C4-2B (cell line): Measurements from ENCODE around the gene ZCRB1.
"Not testable (repeated sequence)": the region's sequence is repeated elsewhere in the genome, so short reads cannot be mapped to it uniquely, and the experiment has no call there.

ENCODE experiments used
- H3K27ac ChIP-seq: fragments of 450-650 bp; 2 replicates; pipeline ENCODE4 v1.5.1; 2017
- ZFX ChIP-seq: fragments of 450-650 bp; IDR thresholded peaks from 2 replicates; pipeline ENCODE4 v1.6.1; 2017
- TF ChIP-seq, protein P1 (sequence below): fragments of 450-650 bp; conservative IDR thresholded peaks from 2 replicates; pipeline ENCODE4 v1.5.1; 2017; ENCODE audit warnings: mild to moderate bottlenecking

The ZCRB1 gene

DNA sequence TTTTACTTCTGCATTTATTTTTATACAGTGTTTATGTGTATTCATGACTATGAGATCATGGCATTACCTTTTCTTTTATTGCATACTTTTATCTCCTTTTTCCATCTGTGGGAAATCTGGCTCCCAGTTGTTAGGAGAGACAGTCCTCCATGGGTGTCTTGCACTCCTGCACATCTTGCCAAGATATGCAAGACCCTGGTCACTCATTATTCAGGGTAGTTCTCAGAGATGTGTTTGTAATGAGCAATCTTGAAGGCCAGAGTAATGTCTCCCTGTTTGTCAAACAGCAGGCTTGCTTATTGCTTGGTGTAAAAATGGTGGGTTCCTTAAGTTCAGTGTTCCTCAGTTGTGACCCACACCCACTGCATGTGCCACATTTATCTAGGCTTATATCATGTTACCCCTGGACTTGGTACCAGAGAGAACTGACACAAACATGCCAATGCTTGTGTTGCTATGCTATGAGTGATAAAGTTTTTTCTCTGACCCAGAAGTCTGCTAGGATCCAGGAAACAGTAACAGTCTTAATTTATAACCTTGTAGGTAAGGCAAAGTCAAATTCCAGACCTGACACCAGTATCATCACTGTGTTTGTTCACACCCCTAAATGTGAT, 36.9 kb upstream of the ZCRB1 start:
- TF ChIP-seq ZFX, result no peak
- TF ChIP-seq, protein P1, sequence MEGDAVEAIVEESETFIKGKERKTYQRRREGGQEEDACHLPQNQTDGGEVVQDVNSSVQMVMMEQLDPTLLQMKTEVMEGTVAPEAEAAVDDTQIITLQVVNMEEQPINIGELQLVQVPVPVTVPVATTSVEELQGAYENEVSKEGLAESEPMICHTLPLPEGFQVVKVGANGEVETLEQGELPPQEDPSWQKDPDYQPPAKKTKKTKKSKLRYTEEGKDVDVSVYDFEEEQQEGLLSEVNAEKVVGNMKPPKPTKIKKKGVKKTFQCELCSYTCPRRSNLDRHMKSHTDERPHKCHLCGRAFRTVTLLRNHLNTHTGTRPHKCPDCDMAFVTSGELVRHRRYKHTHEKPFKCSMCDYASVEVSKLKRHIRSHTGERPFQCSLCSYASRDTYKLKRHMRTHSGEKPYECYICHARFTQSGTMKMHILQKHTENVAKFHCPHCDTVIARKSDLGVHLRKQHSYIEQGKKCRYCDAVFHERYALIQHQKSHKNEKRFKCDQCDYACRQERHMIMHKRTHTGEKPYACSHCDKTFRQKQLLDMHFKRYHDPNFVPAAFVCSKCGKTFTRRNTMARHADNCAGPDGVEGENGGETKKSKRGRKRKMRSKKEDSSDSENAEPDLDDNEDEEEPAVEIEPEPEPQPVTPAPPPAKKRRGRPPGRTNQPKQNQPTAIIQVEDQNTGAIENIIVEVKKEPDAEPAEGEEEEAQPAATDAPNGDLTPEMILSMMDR, result no peak
- H3K27ac ChIP-seq, result no peak overlapping the region

DNA sequence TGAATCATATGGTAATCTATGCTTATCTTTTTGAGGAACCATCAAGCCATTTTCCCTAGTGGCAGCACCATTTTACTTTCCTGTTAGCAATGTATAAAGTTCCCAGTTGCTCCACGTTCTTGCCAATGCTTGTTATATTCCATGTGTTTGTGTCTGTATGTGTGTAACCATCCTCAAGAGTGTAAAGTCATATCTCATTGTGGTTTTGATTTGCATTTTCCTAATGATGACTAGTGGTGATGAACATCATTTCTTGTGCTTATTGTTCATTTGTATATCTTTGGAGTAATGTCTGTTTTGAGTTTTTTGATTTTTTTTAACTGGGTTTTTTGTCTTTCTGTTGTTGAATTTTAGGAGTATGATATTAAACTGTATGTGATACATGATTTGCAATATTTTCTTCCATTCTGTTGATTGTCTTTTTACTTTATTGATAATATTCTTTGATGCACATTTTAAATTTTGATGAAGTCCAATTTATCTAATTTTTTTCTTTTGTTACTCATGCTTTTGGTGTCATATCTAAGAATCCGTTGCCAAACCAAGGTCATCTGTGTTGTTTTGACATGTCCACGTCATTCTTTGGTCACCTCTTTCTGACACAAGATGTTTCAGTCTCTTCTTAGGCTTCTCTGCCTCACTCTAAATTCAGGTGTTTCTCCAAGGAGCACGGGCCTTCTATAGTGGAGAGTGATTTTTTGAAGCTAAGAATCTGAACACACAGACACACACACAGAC, 36.2 kb upstream of the ZCRB1 start:
- TF ChIP-seq, protein P1, result no peak
- no peak for TF ChIP-seq ZFX
- no peak overlapping the region for H3K27ac ChIP-seq

DNA sequence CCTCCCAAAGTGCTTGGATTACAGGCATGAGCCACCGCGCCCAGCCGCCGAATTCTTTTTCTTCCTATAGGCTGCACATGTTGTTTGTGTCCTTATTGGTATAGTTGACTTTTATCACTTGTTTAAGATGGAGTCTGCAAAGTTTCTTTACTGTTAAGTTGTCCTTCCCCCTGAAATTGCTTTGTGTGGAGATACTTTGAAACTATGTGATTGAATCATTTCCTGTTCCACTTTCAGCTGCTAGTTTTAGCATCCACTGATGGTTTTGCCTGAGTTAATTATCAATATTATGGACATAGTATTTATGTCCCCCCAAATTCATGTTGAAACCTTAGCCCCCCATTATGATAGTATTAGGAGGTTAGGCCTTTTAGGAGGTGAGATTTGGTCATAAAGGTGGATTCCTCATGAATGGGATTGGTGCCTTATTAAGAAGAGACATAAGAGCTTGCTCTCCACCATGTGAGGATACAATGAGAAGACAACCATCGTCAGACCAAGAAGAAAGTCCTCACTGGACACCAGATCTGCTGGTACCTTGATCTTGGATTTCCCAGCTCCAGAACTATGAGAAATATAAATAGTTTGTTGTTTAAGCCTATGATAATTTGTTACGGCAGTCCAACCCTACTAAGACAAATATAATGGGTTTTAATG, 35.0 kb upstream of the ZCRB1 start:
- H3K27ac ChIP-seq, result no peak overlapping the region
- TF ChIP-seq, protein P1, result no peak
- no peak for TF ChIP-seq ZFX

DNA sequence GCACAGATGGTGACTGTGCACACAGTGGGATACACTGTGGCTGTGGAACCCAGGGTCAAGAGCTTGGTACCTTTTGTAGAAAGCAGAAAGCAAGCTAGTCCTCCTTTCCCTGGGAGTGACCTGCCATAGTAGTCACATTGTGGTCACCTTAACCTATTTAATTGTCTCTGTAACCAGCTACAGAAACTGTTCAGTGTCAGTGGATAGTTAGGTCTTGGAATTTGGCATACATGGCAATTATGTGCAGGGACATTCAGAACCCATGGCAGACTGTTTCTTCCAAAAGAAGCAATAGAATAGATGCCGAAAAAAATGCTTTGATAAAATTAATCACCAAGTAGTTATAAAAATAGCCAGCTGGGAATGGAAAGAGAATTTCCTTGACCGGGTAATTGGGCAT, 30.4 kb upstream of the ZCRB1 start:
- no peak for TF ChIP-seq ZFX
- TF ChIP-seq, protein P1, result no peak
- no peak overlapping the region for H3K27ac ChIP-seq

DNA sequence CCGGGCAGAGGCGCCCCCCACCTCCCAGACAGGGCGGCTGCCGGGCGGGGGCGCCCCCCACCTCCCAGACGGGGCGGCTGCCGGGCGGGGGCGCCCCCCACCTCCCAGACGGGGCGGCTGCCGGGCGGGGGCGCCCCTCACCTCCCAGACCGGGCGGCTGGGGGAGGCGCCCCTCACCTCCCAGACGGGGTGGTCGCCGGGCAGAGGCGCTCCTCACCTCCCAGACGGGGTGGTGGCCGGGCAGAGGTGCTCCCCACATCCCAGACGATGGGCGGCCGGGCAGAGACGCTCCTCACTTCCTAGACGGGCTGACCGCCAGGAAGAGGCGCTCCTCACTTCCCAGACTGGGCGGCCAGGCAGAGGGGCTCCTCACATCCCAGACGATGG, 24.1 kb upstream of the ZCRB1 start:
- not testable (repeated sequence) for H3K27ac ChIP-seq

DNA sequence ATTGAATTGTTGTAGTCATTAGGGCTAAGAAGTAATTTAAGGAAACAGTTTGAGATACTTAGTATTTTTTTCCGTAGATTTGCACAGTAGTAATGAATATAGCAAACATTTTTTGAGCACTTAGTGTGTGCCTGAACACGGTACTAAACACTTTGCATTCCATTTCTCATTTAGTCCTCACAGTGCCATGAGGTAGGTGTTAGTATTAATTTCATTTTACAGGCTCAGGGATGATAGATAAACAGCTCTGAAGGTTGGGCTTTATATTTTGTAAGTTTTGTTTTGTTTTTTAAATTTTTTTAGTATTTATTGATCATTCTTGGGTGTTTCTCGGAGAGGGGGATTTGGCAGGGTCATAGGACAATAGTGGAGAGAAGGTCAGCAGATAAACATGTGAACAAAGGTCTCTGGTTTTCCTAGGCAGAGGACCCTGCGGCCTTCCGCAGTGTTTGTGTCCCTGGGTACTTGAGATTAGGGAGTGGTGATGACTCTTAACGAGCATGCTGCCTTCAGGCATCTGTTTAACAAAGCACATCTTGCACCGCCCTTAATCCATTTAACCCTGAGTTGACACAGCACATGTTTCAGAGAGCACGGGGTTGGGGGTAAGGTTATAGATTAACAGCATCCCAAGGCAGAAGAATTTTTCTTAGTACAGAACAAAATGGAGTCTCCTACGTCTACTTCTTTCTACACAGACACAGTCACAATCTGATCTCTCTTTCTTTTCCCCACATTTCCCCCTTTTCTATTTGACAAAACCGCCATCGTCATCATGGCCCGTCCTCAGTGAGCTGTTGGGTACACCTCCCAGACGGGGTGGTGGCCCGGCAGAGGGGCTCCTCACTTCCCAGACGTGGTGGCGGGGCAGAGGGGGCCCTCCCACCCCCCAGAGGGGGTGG, 23.5 kb upstream of the ZCRB1 start:
- not testable (repeated sequence) for H3K27ac ChIP-seq

DNA sequence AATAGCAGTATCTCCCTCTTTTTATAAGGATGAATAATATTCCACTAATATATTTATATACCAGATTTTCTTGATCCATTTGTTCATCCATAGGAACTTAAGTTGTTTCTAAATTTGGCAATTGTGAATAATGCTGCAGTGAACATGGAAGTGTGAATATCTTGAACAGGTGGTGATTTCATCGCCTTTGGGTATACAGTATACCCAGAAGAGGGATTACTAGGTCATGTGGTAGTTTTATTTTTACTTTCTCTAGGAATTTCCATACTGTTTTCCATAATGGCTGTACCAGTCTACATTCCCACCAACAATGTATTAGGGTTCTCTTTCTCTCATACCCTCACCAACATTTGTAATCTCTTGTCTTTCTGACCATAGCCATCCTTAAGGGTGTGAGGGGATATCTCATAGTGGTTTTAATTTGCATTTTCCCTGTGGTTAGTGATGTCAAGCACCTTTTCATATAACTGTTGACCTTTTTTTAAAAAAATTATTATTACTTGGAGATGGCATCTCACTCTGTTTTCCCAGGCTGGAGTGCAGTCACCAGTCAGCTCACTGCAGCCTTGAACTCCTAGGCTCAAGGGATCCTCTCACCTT, 20.6 kb upstream of the ZCRB1 start:
- TF ChIP-seq ZFX, result no peak
- TF ChIP-seq, protein P1, result no peak
- H3K27ac ChIP-seq, result no peak overlapping the region
